HCT116 (cell line): Measurements from ENCODE around the gene RAB8B. TPM values are rescaled to one million over a fixed set of nuclear protein-coding genes. Genes with fewer than 3 reads are reported as not detected.

Source experiments
- ATAC-seq: fragments of 200-7000 bp; cut with Tn5 transposase; 2 replicates; pipeline ENCODE4 v1.9.1; 2020; ENCODE audit warnings: mild to moderate bottlenecking, moderate library complexity
- BruUV-seq: library from RNA; stranded (reverse); fragments of 400-500 nt; replicated peaks from 2 replicates; lab custom pipeline; 2021; lab: Mats Ljungman, UMichigan
- CTCF ChIA-PET: fragments of 300-600 bp; sonication (Branson Sonifier 250); formaldehyde crosslinking; loops from one replicate; lab custom pipeline; 2021; ENCODE audit warnings: antibody characterized with exemption; lab: Charles Lee
- POLR2A ChIA-PET: fragments of 300-600, 350-600 bp; sonication (Branson Sonifier 250); formaldehyde crosslinking; loops from one replicate; lab custom pipeline; 2021; ENCODE audit warnings: antibody characterized with exemption; lab: Charles Lee
- RAD21 ChIA-PET, 2 experiments: fragments of 300-600 bp; sonication (Branson Sonifier 250); formaldehyde crosslinking; loops; one replicate each; lab custom pipeline; 2023; ENCODE audit warnings: low total read pairs in 2 of 2; ENCODE audit not compliant: uncharacterized antibody in 2 of 2, unreplicated experiment in 2 of 2, low non-redundant PET in 1 of 2; lab: Charles Lee
- DNase-seq: peaks from one replicate; pipeline ENCODE4 v3.0.0-alpha.2; 2010; ENCODE audit warnings: low read depth, low spot score
- H2AFZ ChIP-seq: fragments of 200-600 bp; shearing (Covaris generic), sonication (generic); 2 replicates; pipeline ENCODE4 v1.6.1; 2017; ENCODE audit warnings: low read depth, mixed run types, mixed read lengths, antibody characterized with exemption, low read length; ENCODE audit not compliant: poor library complexity, severe bottlenecking
- H3K27ac ChIP-seq: 2 replicates; pipeline ENCODE4 v1.5.1; 2012; ENCODE audit warnings: low read depth, low read length
- H3K27me3 ChIP-seq: fragments of 200-600 bp; sonication (generic); 2 replicates; pipeline ENCODE4 v1.6.1; 2016; ENCODE audit warnings: mixed run types, low read length, mixed read lengths; ENCODE audit not compliant: insufficient read depth
- H3K36me3 ChIP-seq, 2 experiments: fragments of 200-500 bp in 1 of 2; fragments of 200-600 bp in 1 of 2; sonication (Bioruptor generic) in 1 of 2; sonication (generic) in 1 of 2; 2 replicates each; pipeline versions ENCODE4 v1.5.1 to v1.6.1; 2014 to 2016; ENCODE audit warnings: low read length in 2 of 2, inconsistent platforms in 1 of 2, mixed read lengths in 1 of 2, mixed run types in 1 of 2; ENCODE audit not compliant: insufficient read depth in 2 of 2, control insufficient read depth in 1 of 2
- H3K4me1 ChIP-seq, 2 experiments: fragments of 200-600 bp in 1 of 2; sonication (generic) in 1 of 2; 2 replicates each; pipeline versions ENCODE4 v1.5.1 to v1.6.1; 2012 to 2017; ENCODE audit warnings: low read length in 2 of 2, inconsistent platforms in 1 of 2, mild to moderate bottlenecking in 1 of 2, mixed read lengths in 1 of 2, mixed run types in 1 of 2, moderate library complexity in 1 of 2; ENCODE audit not compliant: insufficient read depth in 2 of 2, control insufficient read depth in 1 of 2
- H3K4me2 ChIP-seq: fragments of 200-600 bp; sonication (generic); 2 replicates; pipeline ENCODE4 v1.6.1; 2017; ENCODE audit warnings: mixed run types, low read length, mixed read lengths
- H3K4me3 ChIP-seq, 2 experiments: fragments of 200-600 bp in 1 of 2; sonication (generic) in 1 of 2; replicated peaks in 1 of 2; 2 replicates each; pipeline ENCODE4 v1.5.1; 2011 to 2016; ENCODE audit warnings: low read length in 2 of 2, control low read depth in 1 of 2, low read depth in 1 of 2, mild to moderate bottlenecking in 1 of 2, mixed read lengths in 1 of 2, mixed run types in 1 of 2
- H3K79me2 ChIP-seq: fragments of 200-600 bp; sonication (generic); 2 replicates; pipeline ENCODE4 v1.6.1; 2017; ENCODE audit warnings: mild to moderate bottlenecking, mixed run types, low read length, moderate library complexity, mixed read lengths; ENCODE audit not compliant: insufficient read depth
- H3K9ac ChIP-seq: fragments of 200-600 bp; sonication (generic); 2 replicates; pipeline ENCODE4 v1.6.1; 2016; ENCODE audit warnings: low read length, mixed read lengths
- H3K9me2 ChIP-seq: fragments of 200-600 bp; sonication (generic), shearing (Covaris generic); 2 replicates; pipeline ENCODE4 v1.6.1; 2017; ENCODE audit warnings: mixed run types, mild to moderate bottlenecking, moderate library complexity; ENCODE audit not compliant: insufficient read depth
- H3K9me3 ChIP-seq, 2 experiments: fragments of 200-500 bp in 1 of 2; fragments of 200-600 bp in 1 of 2; sonication (Bioruptor generic) in 1 of 2; sonication (generic) in 1 of 2; 2 replicates each; pipeline ENCODE4 v1.6.1; 2014 to 2017; ENCODE audit warnings: low read length in 2 of 2, mixed read lengths in 2 of 2, inconsistent platforms in 1 of 2, low read depth in 1 of 2, mild to moderate bottlenecking in 1 of 2, mixed run types in 1 of 2, moderate library complexity in 1 of 2; ENCODE audit not compliant: control insufficient read depth in 1 of 2, insufficient read depth in 1 of 2
- H4K20me1 ChIP-seq: fragments of 200-600 bp; sonication (generic), shearing (Covaris generic); 2 replicates; pipeline ENCODE4 v1.6.1; 2017; ENCODE audit warnings: mixed run types, mild to moderate bottlenecking, moderate library complexity; ENCODE audit not compliant: insufficient read depth
- EGR1 ChIP-seq: IDR thresholded peaks from 2 replicates; pipeline ENCODE4 v1.6.1; 2012; ENCODE audit warnings: low read depth
- JUND ChIP-seq: IDR thresholded peaks from 2 replicates; pipeline ENCODE4 v1.6.1; 2012
- POLR2A ChIP-seq: IDR thresholded peaks from 2 replicates; pipeline ENCODE4 v1.7.0; 2011; ENCODE audit warnings: borderline replicate concordance; ENCODE audit not compliant: insufficient read depth, insufficient read length; ENCODE audit errors: extremely low read depth
- SP1 ChIP-seq: IDR thresholded peaks from 2 replicates; pipeline ENCODE4 v1.6.1; 2012; ENCODE audit warnings: low read depth
- SRF ChIP-seq: IDR thresholded peaks from 2 replicates; pipeline ENCODE4 v1.6.1; 2012; ENCODE audit warnings: low read depth
- ZFX ChIP-seq: fragments of 450-650 bp; IDR thresholded peaks from 2 replicates; pipeline ENCODE4 v1.6.1; 2017
- intact Hi-C: fragments of 100-400 bp; cut with micrococcal nuclease; formaldehyde crosslinking; loops from 2 replicates; pipeline ENCODE4 v1.10.0; 2022
- total RNA-seq: library from RNA; stranded (reverse); gene quantifications from one replicate; pipeline ENCODE4 v1.2.1, GENCODE V29; 2021; ENCODE audit not compliant: unreplicated experiment
- TF ChIP-seq, protein P1 (sequence below): IDR thresholded peaks from 2 replicates; pipeline ENCODE4 v1.6.1; 2012; ENCODE audit warnings: low read depth
- TF ChIP-seq, protein P2 (sequence below): IDR thresholded peaks from 2 replicates; pipeline ENCODE4 v1.6.1; 2012

The RAB8B gene
- total RNA-seq, 1 experiment from 2014 or later, result 19.4 TPM

DNA sequence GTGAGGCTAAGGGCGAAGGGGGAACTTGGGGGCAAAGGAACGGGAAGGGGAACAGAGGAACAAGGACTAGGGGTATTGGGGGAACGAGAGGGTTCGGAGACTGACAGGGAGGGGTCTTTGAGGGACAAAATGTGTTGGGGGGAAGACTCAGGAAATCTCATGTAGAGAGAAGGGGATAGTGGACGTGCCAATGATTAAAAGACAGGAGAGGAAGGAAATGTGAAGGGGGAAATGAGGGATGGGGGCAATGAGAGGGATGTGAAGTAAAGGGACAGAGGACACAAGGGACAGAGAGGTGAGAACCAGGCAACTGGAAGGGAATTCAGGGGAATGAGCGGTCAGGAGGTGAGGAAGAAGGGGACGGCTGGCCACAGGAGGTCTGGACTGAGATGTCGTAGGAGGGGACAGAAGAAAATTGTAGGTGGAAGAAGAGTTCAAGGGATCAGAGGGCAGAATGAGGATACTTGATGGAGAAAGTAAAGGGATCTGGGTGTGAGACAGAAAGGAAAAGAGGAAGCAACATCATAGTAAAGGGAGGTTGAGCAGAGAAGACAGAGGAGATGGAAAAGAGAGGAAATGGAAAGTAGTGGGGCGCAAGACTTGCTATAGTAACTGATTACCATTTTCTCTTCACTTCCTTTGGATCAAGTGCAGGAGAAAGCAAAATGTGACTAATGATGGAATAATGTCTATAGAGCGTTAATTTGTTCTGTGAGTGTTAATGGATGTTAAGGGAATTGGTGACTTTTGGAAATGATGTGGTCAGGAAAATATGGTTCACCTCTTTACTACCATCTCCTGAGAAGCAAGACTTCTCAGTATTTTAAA, 749 bp downstream of the RAB8B start (continued):
- TF ChIP-seq SP1 (no peak), JUND (no peak), EGR1 (no peak), ZFX (no peak), SRF (no peak), POLR2A (no peak)
- TF ChIP-seq, protein P1, sequence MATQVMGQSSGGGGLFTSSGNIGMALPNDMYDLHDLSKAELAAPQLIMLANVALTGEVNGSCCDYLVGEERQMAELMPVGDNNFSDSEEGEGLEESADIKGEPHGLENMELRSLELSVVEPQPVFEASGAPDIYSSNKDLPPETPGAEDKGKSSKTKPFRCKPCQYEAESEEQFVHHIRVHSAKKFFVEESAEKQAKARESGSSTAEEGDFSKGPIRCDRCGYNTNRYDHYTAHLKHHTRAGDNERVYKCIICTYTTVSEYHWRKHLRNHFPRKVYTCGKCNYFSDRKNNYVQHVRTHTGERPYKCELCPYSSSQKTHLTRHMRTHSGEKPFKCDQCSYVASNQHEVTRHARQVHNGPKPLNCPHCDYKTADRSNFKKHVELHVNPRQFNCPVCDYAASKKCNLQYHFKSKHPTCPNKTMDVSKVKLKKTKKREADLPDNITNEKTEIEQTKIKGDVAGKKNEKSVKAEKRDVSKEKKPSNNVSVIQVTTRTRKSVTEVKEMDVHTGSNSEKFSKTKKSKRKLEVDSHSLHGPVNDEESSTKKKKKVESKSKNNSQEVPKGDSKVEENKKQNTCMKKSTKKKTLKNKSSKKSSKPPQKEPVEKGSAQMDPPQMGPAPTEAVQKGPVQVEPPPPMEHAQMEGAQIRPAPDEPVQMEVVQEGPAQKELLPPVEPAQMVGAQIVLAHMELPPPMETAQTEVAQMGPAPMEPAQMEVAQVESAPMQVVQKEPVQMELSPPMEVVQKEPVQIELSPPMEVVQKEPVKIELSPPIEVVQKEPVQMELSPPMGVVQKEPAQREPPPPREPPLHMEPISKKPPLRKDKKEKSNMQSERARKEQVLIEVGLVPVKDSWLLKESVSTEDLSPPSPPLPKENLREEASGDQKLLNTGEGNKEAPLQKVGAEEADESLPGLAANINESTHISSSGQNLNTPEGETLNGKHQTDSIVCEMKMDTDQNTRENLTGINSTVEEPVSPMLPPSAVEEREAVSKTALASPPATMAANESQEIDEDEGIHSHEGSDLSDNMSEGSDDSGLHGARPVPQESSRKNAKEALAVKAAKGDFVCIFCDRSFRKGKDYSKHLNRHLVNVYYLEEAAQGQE, result no peak
- TF ChIP-seq, protein P2, sequence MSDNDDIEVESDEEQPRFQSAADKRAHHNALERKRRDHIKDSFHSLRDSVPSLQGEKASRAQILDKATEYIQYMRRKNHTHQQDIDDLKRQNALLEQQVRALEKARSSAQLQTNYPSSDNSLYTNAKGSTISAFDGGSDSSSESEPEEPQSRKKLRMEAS, result no peak

- no peaks in the 10 kb centered on the region for H3K27me3 ChIP-seq
- no peaks in the 10 kb centered on the region for H3K36me3 ChIP-seq
- TF ChIP-seq POLR2A, result no peak
- peaks cover 4 to 16% of the 10 kb centered on the region in 2 experiments; a peak in 3 of 4 replicates for H3K4me1 ChIP-seq
- RAD21 ChIA-PET, result no interaction called here
- H3K4me3 ChIP-seq, result no peak overlapping the region; a peak in 1 of 4 replicates
- BruUV-seq, result no TSS peak
- no peaks in the 10 kb centered on the region for H4K20me1 ChIP-seq
- intact Hi-C loops, result no loop called here
- H3K79me2 ChIP-seq, result no peaks in the 10 kb centered on the region
- POLR2A ChIA-PET, result no interaction called here
- H3K9me2 ChIP-seq, result no peaks in the 10 kb centered on the region
- no peaks in the 10 kb centered on the region for H3K9me3 ChIP-seq
- ATAC-seq, result no peak
- peak overlapping the region; percentile 88 for H3K4me2 ChIP-seq
- no peak overlapping the region for H3K9ac ChIP-seq
- no peak overlapping the region for H2AFZ ChIP-seq
- H3K27ac ChIP-seq, result no peak overlapping the region
- CTCF ChIA-PET, result interaction anchor here (1.2 kb wide), 1 partner anchor 142 kb away, joined by 3 read pairs; no protein-coding TSS in a partner anchor
- no peak for DNase-seq
These were observed 1.6 kb downstream of the RAB8B start for GRCh38 chr15:63190769-63191649.
